Tibial nerve (tissue), 4 donors: ENCODE results near the gene PLCB1.

Experiments used
- EP300 ChIP-seq, 2 donors: sonication (generic); formaldehyde crosslinking; IDR thresholded peaks; one replicate each; pipeline ENCODE4 v1.6.1; 2017; ENCODE audit warnings: antibody characterized with exemption in 2 of 2, mild to moderate bottlenecking in 1 of 2
- POLR2A ChIP-seq, 2 donors: fragments of 450-650 bp; IDR thresholded peaks; one replicate each; pipeline ENCODE4 v1.6.1; 2017; ENCODE audit warnings: antibody characterized with exemption in 2 of 2, mild to moderate bottlenecking in 2 of 2, moderate library complexity in 2 of 2
- TF ChIP-seq, protein P1 (sequence below), 5 experiments: fragments of 200-600 bp in 3 of 5; fragments of 450-650 bp in 2 of 5; sonication (generic) in 3 of 5; IDR thresholded peaks; one replicate each; pipeline ENCODE4 v1.5.1; 2016 to 2019; ENCODE audit warnings: antibody characterized with exemption in 5 of 5, mild to moderate bottlenecking in 3 of 5, moderate library complexity in 2 of 5

DNA sequence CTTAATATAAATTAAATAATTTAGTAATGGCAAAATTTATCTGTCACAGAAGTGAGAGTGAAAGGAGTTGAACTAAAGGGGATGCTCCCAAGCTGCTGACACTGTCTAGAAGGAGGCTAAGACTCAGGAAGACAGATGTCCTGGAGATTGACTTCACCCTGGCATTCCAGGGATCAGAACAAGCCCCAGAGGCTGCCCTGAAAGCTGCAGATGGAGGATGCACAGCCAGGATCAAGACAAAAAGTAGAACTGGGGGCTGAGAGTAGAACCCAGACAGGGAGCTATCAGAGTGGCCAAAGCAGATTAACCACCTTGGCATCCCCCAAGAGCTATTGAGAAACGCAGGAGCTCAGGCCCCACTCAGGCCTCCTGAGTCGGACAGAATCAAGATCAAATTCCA, 747.6 kb downstream of the PLCB1 start:
- TF ChIP-seq, protein P1, sequence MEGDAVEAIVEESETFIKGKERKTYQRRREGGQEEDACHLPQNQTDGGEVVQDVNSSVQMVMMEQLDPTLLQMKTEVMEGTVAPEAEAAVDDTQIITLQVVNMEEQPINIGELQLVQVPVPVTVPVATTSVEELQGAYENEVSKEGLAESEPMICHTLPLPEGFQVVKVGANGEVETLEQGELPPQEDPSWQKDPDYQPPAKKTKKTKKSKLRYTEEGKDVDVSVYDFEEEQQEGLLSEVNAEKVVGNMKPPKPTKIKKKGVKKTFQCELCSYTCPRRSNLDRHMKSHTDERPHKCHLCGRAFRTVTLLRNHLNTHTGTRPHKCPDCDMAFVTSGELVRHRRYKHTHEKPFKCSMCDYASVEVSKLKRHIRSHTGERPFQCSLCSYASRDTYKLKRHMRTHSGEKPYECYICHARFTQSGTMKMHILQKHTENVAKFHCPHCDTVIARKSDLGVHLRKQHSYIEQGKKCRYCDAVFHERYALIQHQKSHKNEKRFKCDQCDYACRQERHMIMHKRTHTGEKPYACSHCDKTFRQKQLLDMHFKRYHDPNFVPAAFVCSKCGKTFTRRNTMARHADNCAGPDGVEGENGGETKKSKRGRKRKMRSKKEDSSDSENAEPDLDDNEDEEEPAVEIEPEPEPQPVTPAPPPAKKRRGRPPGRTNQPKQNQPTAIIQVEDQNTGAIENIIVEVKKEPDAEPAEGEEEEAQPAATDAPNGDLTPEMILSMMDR (IDR thresholded peaks at IDR 0.05) = no peak
- TF ChIP-seq EP300 (IDR thresholded peaks at IDR 0.05) = no peak
- no peak for TF ChIP-seq POLR2A (IDR thresholded peaks at IDR 0.05)
